ENCODE data around the gene SORCS2. TPM values are rescaled to one million over a fixed set of nuclear protein-coding genes. Genes with fewer than 3 reads are reported as not detected.

The SORCS2 gene
- total RNA-seq, 1 donor from 2014 or later, result 2.8 TPM

DNA sequence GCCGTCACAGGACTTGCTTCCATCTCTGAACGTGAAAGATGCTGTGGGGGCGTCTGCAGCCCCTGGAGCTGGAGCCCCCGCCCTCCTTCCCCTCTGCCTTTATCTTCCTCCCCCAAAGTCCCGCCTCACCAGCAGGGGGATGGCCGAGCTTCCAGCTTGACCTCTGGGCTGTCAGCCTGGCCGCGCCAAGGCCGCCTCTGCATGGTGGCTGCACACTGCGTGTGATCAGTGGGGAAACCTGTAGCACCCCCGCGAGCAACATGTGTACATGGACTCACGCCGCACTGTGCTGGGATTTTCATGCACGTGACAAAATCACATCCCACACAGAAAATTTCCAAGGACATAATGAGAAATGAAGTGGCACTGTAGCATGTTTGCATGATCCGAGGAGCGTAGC, 268.9 kb downstream of the SORCS2 start:
- no peak for DNase-seq (ENCODE audit: low read depth)

GRCh38 chr4:7462509-7462971, 270.2 kb downstream of the SORCS2 start:
- peak; percentile 16 for DNase-seq (ENCODE audit: low read depth)

DNA sequence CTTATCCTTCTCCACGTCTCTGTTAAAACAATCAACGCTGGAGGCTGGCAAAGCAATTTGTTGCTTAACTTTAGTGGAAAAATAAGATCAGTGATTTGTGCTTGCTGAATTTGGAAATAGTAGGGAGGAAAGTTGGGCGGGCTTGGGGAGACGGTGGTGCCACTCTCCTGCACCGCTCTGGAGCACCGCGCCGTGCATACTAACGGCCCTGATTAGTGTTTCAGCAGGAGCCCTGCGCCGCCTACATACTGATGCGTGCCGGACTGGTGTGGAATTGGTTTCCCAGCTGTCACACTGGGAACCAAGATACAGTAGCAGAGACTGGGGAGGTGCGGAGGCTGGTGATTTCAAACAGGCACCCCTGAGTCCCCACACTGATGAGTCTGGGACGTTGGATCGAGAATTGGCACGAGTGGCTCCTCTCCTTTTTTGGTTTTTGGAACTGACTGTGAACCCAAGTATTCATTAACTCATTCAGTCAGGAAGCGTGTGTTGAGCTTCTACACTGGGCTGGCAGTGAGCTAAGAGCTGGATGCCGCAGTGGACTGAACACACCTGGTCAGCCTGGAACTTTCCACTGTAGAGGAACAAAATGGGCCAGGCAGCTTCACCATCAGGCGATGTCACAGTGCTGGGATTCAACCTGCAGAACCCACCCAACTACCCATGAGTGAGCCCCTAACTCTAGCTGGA, 271.4 kb downstream of the SORCS2 start:
- no peak for DNase-seq (ENCODE audit: low read depth)

- DNase-seq (ENCODE audit: low read depth), result no peak
Measured at GRCh38 chr4:7464259-7464655, 271.9 kb downstream of the SORCS2 start.

DNA sequence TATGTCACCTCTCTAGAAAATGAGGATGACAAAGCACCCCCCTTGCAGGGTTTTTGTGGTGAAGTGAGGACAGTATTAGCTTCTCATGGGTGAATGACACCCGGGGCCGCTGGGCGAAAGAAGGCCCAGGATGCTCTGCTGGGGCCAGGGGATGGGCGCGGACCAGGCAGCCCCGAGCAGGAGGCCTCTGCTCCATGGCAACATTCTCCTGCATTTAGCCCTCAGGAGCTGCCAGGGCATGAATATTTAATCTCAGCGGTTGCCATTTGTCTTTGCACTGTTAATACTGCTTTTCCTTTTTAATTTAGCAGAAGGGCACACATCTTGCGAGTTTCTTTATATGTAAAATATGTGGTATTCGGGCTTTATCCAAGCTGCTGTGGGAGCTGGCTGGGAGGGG, 272.7 kb downstream of the SORCS2 start:
- no peak for DNase-seq (ENCODE audit: low read depth)

DNA sequence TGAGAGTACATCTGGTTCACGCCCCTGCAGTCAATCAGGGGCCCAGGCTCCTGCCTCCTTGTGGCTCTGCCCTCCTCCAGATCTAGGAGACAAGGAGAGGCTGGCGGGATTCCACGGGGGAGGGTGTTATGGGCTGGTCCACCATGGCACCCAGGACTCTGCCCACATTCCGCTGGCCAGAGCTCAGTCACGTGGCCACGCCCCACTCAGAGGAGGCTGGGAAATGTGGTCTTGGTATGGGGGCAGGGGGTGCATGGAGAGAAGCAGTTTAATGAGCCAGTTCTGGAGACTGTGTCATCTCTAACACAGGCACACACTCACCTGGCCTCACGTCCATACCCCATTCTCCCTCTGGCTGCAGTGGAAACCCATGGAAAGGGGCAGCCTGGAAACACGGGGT, 273.9 kb downstream of the SORCS2 start:
- DNase-seq (ENCODE audit: low read depth), result no peak

DNA sequence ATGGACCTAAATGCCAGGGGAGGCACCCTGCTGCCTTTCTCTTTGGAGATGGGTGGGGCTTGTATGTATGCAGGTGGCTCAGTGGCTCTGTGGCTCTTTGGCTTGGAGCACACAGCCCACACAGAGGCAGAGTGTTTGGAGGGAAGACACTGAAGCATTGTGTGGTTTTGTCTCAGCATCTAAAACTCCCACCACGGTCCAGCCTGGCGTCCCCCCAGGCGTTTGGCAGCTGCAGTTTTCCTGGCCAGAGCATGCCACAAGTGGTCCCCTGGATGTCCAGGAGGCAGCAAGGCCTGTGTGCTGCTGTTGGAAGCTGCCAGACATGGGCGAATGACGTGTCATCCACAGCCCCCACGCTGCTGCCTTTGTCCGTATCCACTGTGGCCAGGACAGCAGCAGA, 274.6 kb downstream of the SORCS2 start:
- no peak for DNase-seq (ENCODE audit: low read depth)

- no peak for DNase-seq (ENCODE audit: low read depth)
Measured at GRCh38 chr4:7467471-7467870, 275.1 kb downstream of the SORCS2 start.

DNA sequence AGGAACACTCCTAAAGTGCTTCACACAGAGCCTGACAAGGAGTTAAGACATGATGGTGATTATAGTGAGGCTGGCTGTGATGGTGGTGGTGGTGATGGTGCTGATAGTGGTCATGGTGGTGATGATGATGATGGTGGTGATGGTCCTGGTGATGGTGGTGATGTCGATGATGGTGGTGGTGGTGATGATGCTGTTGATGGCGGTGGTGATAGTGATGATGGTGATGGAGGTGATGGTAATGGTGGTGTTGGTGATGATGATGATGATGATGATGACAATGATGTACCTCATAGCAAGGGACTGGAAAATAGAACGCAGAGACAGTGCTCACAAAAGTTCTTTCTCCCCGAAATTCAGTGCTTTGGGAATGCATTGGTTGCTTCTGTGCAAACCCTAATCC, 276.7 kb downstream of the SORCS2 start:
- no peak for DNase-seq (ENCODE audit: low read depth)

DNA sequence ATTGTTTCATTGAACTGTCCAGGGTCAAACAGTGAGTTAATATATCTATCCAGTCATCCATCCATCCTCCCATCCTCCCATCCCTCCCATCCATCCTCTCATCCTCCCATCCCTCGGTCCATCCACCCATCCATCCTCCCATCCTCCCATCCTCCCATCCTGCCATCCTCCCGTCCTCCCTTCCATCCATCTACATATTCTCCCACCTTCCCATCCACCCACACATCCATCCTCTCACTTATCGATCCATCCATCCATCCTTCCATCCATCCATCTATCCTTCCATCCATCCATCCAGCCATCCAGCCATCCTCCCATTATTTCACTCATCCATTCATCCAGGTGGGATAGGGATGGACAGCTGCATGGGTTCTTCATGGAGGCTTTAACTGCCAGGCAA, 277.8 kb downstream of the SORCS2 start:
- DNase-seq (ENCODE audit: low read depth), result no peak

DNA sequence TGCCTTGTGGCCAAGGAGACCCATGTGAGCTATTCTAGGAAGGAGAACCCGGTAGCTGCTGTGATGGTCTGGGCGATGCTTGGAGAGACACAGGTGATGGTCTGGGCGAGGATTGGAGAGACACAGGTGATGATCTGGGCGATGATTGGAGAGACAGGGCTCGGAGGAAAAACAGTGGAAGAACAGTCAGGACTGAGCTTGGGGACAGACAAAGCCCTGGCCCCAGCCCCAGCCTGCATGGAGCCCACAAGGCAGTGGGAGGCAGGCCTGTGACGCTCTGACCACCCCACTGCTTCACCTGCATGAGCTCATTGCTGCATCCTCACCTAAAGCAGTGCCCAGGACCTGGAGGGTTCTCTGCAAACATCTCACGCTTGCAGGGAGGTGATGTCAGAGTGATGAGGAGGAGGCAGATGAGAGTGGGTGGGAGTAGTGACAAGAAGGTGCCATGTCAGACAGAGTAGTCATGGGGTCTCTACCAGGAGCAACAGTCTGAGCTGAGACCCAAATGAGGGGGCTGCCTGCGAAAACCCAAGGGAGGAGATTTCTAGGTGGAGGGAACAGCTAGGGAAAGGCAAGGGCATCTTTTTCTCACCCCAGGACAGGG, 278.3 kb downstream of the SORCS2 start:
- DNase-seq (ENCODE audit: low read depth), result no peak

GRCh38 chr4:7472442-7473013, 280.2 kb downstream of the SORCS2 start:
- DNase-seq (ENCODE audit: low read depth), result no peak

GRCh38 chr4:7473081-7473480, 280.7 kb downstream of the SORCS2 start:
- DNase-seq (ENCODE audit: low read depth), result no peak

GRCh38 chr4:7474320-7474719, 282.0 kb downstream of the SORCS2 start:
- no peak for DNase-seq (ENCODE audit: low read depth)

DNA sequence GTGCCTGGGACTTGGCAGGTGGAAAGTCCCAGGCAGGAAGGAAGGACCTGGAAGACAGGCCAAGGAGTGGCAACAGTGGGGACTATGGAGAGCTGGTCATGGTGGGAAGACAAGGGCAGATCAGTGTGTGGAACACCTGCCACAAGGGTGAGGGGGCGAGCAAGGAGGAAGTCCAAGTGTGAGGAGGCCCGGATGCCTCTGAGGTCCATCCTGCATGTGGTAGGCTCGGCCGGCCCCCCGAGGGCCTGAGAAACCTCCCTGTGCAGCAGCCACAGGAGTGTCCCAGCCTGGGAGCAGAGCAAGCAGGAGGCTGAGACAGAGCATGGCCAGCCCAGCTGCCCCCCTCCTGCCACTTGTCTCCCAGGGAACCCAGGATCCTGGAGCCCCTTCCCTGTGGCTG, 282.9 kb downstream of the SORCS2 start:
- no peak for DNase-seq (ENCODE audit: low read depth)

GRCh38 chr4:7476820-7477219, 284.5 kb downstream of the SORCS2 start:
- no peak for DNase-seq (ENCODE audit: low read depth)

- DNase-seq (ENCODE audit: low read depth), result no peak
Measured at GRCh38 chr4:7477695-7478094, 285.4 kb downstream of the SORCS2 start.

DNA sequence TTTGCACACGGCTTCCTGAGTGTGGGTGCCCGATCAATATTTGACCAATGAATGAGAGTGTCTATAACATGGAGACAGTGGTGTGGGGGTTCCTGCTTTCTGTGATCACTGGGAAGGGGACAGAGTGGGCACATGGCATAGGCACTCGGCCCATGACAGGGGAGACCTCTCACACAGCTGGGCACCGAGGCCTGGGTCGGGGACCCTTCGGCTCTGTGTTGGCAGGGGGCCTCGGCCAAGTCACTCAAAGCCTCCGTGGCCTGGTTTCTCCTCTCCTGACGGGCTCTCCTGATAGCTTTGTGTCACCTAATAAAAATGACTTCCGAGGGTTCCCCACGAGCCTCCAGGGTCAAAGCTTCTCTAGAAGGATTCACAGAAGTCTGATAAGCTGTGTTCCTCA, 286.3 kb downstream of the SORCS2 start:
- DNase-seq (ENCODE audit: low read depth), result no peak

GRCh38 chr4:7480423-7480822, 288.1 kb downstream of the SORCS2 start:
- DNase-seq (ENCODE audit: low read depth), result no peak

DNA sequence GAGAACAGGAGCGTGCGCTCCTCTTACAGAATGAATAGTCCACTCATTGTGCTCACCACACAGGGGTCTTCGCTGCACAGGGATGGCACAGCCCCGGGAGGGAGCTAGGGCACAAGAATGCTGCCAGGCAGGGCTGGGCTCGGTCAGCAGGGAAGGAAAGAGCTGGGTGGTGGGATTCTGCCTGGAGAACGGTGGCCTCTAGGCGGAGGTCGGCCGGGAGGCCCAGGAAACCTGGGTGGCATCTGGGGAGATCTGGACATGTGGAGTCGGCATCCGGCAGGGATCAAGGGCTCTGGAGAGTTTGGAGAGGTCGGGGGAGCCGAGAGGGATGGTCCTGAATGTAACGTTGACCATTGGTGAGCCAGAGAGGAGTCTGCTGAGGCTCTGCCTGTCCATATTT, 288.9 kb downstream of the SORCS2 start:
- DNase-seq (ENCODE audit: low read depth), result no peak

DNA sequence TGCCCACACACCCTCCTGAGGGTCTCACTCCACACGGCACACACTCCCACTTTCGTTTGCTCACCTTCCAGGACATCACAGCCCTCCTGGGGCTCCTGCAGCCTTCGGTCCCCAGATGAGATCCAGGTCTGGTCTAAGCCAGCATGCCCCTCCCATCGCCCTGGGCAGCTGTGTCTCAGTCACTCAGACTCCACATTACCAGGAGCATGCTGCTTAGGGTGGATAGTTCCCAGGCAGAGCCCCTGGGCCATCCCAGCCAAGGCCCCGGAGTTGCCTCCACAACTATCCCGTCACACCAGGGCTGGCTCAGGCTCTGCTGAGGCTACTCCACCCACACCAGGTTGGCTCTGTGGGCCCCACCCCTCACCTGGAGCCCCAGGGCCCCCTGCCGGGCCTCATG, 292.8 kb downstream of the SORCS2 start:
- no peak for DNase-seq (ENCODE audit: low read depth)

GRCh38 chr4:7486101-7486500, 293.8 kb downstream of the SORCS2 start:
- DNase-seq (ENCODE audit: low read depth), result no peak

- no peak for DNase-seq (ENCODE audit: low read depth)
Measured at GRCh38 chr4:7487502-7487901, 295.2 kb downstream of the SORCS2 start.

Data from myocyte (in vitro differentiated cells).